Measurements from ENCODE around the gene FANCC.
"Not testable (repeated sequence)": the region's sequence is repeated elsewhere in the genome, so short reads cannot be mapped to it uniquely, and the experiment has no call there.

The FANCC gene

DNA sequence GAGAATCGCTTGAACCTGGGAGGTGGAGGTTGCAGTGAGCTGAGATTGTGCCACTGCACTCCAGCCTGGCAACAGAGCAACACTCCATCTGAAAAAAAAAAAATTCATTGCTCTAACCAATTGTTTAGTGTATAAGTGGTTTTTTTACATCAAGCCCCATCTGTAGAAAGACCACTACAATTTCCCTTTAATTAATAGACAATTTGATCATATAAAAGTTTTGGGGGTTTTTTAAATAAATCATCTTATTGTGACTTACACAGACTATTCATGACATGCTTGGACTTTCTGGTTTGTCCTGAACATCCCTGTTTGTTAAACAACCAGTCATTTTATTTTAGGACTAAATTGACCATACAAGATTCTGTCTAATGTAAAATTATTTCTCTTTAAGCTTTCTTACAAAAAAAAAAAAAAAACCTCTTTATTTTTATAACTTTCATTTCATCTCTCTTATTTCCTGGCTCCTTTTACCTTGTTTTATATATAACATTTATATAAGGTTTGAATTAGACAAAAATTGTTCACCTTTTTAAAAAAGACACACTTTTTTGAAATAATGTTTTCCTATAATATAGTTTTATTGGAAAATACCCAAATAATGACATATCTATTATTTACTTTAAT is 9.8 kb upstream of the FANCC start:
- DNase-seq: no peak

DNA sequence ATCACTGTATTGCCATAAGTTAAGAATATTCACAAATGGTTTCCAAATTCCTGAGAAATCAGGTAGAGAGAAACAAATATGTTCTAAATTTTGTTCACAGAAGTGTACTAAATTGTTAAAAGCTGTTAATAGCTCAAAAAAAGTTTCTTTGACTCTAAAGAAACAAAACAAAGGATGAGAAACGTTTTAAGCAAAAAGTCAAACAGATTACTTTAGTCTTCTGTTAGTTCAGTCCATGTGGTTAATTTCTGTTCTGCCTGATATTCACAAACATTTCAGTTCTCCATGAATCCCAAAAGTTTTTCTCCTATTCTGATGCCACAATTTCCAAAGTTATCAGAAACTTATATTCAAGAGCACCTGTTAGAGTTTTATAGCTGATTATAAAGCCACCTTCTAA is 7.7 kb upstream of the FANCC start:
- DNase-seq: no peak

DNA sequence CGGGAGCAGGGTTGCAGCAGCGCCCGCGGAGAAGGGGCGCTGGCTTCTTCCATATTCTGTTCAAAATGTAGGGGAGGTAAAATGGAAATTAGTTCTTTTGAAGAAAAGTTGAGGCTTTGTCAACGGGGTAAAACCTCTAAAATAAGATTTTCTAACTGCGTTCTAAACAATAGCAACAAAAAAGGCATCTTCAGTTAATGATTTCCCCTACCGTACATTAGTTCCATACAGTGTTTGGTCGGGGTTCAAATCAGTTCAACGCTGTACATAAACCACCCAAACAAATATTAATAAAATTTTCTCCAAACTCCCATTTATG is 343 bp upstream of the FANCC start:
- DNase-seq: no peak

GRCh38 chr9:95316794-95317118 is 753 bp downstream of the FANCC start:
- no peak for DNase-seq

DNA sequence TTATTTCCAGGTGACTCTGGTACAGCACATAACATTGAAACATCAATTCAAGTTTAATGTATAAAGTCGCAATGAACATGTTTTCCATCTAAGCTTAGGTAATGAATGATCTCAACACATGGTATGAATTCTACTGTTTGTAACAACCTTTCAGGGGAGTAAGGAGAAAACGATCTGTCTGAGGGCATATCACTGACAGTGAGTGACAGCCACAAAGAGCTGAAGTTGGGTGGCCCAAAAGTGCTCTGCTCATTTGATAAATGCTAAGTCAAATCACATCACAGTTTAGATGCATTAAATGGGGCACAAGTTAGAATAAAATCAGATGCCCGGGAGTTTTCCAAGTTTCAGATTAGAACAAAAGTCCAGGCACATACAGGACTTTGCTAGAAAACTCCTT is 1.2 kb downstream of the FANCC start:
- no peak for DNase-seq

GRCh38 chr9:95315108-95315746 is 2.3 kb downstream of the FANCC start:
- no peak for DNase-seq

DNA sequence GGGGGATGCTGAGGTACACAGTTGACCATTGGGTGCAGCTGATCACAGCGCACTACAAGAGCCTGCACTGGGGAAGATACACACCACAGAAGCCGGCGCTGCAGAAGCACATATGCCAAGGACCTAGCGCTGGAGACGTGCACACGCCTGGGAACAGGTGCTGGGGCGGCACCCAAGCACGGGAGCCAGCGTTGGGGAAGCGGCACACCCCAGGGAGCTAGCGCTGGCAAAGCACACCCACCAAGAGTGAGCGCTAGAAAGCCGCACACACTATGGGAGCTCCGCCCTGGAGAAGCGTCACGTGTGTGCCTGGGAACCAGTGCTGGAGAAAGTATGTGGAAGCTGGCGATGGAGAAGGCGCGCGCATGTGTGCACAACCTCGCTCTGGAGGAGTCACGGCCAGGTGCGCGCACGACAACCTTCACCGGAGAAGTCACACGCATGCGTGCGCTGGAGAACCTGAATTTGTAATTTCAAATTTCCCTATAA is 4.5 kb downstream of the FANCC start:
- DNase-seq: peak; percentile 15

GRCh38 chr9:95311961-95312360 is 5.5 kb downstream of the FANCC start:
- DNase-seq: no peak

GRCh38 chr9:95307538-95307937 is 10.0 kb downstream of the FANCC start:
- DNase-seq: no peak

- DNase-seq: no peak
These were observed 10.7 kb downstream of the FANCC start for GRCh38 chr9:95306819-95307218.

DNA sequence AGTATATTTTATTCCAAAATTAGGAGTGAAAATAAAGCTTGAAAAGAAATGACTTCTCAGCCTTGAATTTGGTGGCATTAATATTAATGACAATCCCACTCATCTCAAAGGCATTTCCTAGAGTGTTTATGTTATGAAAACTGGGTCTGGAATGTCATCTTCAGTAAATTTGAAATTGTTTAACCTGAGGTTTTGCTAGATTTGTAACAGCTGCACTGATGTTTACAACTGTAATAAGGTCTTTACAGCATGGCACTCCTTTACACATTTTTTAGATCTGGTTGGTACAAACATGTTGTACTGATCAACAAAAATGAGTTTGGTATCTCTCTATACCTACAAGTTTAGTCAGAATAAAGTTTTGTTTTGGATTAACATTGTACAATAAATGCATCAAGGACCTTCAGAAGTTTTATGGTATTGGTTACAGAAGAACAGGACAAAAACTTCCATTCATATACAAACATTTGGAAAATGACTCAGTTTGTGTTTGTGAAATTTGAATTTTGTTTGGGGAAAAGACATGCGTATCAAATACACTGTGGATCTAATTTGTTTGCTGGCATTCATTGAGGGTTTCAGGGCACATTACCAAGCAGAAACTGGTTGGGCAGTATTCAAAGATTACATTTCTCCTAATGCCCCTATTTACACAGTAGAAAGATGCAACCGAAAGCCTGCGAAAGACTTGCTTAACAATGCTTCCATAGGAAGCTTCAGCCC is 11.6 kb downstream of the FANCC start:
- DNase-seq: no peak

GRCh38 chr9:95302479-95302878 is 15.0 kb downstream of the FANCC start:
- no peak for DNase-seq

GRCh38 chr9:95297760-95298159 is 19.7 kb downstream of the FANCC start:
- DNase-seq: no peak

GRCh38 chr9:95297316-95297715 is 20.2 kb downstream of the FANCC start:
- no peak for DNase-seq

DNA sequence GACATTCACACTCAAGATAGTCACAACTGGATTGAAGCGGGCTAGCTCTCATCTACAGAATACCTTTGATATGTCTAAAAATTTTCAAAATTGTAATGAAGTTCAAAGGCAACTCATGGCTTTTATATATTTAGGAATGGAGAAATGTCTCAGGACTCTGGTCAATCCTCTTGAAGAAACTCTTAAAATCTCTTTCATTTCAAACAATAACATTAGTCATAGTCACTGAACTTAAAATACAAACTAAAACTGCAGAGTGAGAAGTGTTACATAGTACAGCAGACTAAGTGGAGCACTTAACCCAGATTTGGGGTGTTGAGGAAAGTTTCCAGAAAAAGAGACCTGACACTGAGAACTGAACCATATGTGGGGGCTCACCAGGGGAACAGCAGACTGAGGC is 20.7 kb downstream of the FANCC start:
- DNase-seq: no peak

DNA sequence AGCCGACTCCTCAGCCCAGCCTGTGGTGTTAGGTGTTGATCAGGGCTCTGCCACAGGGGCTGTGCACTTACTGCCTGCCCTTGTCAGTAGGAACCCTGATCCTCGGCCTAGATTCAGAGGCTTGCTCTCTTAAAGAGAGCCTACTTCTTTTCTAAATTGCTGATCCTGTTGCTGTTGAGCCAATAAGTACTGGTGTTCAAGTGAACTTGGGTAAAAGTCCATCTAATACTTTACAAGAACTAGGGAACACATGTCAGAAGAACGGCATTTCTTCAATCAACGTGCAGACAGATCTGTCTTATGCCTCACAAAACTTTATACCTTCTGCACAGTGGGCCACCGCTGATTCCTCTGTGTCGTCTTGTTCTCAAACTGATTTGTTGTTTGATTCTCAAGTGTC is 24.2 kb downstream of the FANCC start:
- not testable (repeated sequence) for DNase-seq

- no peak for DNase-seq
These were observed 25.3 kb downstream of the FANCC start for GRCh38 chr9:95292226-95292625.

DNA sequence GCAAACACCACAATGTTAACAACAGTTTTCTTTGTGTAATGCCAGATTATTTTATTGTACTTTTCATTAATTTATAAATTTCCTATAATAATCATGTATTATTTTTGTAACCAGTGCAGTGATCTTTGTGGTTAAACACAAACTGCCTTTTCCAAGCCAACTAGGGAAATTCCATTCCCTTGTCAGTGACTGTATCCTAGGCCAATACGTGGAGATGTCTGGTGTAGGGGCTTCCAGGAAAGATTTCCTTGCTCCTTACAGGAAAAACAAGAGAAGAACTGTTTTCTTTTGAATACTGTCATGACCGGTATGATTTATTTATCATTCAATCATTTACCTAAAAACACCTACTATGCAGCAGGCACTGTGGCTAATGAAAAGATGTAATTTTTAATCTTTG is 31.4 kb downstream of the FANCC start:
- no peak for DNase-seq

GRCh38 chr9:95285307-95285706 is 32.2 kb downstream of the FANCC start:
- no peak for DNase-seq

GRCh38 chr9:95284162-95285080 is 33.1 kb downstream of the FANCC start:
- DNase-seq: no peak

GRCh38 chr9:95283673-95284072 is 33.8 kb downstream of the FANCC start:
- DNase-seq: no peak

DNA sequence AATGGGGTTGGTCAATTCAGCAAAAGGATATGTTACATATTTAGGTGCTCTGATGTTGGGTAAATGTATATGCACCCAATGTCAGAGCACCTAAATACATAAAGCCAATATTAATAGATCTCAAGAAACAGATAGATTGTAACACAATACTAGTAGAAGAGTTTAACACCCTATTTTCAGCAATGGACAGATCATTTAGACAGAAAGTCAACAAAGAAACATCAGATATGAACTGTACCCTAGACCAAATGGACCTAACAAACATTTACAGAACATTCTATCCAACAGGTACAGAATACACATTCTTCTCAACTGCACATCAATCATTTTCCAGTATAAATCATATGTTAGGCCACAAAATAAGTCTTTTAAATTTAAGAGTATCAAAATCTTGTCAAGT is 35.2 kb downstream of the FANCC start:
- DNase-seq: no peak

DNA sequence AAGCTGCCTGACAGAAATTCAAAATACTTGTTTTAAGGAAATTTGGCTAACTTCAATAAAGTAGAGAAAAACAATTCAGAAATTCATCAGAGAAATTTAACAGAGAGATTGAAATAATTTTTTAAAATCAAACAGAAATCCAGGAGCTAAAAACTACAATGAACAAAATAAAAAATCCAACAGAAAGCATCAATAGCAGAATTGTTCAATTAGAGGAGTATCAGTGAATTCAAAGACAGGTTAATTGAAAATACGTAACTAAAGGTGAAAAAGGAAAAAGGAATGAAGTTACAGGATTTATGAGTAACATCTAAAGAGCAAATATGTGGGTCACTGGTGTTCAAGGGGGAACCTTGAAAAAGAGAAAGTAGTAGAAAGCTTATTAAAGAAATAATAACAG is 36.8 kb downstream of the FANCC start:
- DNase-seq: no peak

DNA sequence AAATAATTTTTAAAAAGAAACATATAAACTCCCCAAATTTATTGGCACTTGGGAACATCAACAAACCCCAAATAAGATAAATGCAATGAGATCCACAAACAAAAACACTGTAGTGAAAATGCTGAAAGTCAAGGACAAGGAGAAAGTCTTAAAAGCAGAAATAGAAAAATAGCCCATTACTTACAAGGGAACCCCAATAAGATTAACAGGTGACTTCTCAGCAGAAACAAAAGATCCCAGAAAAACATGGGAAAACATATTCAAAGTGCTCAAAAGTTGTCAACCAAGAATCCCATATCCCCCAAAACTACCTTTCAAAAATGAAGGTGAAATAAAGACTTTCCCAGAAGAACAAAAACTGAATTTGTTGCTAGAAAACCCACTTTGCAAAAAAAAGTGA is 40.0 kb downstream of the FANCC start:
- no peak for DNase-seq
